NCI-H446 (cell line): ENCODE measurements around the gene ARID1B.
"Not testable (repeated sequence)": the region's sequence is repeated elsewhere in the genome, so short reads cannot be mapped to it uniquely, and the experiment has no call there.

Experiments
- DNase-seq, 2 experiments: peaks; one replicate each; lab custom pipeline; 2025; lab: John Stamatoyannopoulos, UW

ARID1B gene

DNA sequence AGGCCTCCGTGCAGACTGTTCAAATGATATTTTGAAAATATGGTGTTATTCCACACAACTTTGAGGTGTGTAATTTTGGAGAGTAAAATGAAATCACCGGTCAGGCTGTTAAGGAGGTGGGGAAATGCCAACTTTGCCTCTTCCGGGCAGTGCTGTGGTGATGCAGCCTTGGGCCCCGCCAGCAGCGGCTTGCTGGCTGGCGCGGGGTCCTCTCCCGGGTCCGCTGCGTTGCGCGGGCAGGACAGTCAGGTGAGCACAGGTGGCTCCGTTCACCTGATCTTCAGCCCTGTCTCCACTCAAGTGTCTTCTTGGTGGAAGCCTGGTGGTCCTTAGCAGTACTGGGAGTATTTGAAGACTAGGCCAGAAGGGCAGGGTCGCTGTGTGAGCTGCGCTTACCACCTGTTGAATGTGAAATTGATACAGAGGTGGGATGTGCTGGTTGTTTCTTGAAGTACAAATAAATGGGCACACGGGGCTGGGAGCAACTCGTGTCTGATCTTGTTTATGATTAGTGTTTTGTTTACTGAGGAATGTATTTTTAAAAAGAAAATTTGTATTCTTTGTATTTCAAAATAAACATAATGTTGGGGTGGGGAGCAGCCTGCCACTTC lies 184.2 kb downstream of the ARID1B start:
- DNase-seq = no peak

DNA sequence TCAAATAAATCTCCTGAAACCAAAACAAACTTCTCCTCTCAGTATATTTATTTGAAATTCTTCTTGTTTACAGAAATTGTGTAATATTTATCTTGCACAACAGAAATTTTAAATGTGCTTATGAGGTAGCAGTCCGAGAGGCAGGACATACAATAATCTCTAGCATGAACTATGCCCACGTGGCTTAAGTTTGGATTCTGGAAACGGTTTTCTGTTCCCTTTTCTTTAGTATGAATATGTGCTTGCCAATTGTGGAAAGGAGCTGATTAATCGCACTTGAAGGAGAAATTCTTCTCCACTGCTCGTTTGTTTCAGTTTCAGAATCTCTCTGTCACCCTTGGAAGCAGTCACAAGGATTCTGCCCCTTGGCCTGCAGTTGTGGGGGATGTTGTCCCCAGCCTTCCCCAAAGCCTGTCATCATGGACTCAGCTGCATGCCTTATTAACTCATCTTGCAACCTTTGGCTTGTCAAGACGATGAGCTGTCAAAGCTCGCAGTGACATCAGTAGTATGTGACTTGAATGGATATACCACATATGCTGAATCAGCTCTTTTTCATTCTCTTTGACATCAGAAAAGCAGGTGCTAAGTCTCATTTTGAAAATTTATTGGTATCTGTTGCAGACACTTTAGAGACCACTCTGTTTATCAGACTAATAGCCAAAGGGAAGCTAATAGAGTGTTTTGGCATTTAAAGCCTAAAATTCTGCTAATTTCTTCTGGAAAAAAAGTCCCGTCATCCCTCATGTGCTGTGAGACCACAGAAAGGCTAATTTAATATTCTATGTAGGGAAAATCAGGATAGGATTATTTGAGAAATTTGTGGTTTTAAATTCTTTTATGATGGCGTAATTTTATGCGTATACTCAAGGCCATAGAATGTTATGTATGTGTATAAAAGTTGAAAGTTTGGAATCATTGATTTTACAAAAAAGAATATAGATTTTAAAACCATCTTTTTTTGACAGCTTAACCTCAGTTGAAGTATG lies 186.8 kb downstream of the ARID1B start:
- no peak for DNase-seq

DNA sequence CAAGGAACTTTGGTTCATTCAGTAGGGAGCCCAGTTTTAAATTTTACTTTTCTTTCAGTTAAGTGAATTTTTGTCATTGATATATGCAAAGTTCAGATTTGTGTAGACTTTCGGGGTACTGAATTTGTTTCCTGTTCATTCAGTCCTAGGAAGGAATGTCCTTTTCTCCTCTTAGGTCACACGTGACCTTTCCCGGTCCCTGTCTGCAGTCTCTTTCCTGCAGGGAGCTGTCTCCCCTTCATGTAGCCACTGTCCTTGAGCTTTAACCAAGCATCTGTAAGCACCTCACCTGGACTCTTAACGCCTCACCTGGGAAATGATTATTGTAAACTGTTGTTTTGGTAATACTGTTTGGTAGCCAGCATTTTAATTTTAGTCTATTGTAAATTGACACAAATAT lies 190.7 kb downstream of the ARID1B start:
- DNase-seq = no peak

DNA sequence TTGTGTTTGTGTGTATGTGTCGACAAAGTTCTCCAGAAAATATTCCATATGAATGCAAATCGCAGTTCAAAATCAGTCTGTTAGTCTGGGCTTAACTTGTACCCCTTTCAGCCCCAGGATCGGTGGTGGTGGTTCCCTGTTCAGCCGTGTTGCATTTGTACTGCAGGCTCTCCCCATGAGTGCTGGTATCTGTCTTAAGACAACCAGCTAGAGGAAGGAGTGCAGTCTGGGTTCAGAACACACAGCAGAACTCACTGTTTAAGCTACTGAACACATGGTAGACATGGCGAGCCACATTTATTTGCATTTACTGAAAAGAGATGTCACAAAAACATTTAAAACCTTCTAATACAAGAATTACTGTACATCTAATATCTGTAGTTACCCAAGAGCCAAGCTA lies 192.1 kb downstream of the ARID1B start:
- DNase-seq = no peak

DNA sequence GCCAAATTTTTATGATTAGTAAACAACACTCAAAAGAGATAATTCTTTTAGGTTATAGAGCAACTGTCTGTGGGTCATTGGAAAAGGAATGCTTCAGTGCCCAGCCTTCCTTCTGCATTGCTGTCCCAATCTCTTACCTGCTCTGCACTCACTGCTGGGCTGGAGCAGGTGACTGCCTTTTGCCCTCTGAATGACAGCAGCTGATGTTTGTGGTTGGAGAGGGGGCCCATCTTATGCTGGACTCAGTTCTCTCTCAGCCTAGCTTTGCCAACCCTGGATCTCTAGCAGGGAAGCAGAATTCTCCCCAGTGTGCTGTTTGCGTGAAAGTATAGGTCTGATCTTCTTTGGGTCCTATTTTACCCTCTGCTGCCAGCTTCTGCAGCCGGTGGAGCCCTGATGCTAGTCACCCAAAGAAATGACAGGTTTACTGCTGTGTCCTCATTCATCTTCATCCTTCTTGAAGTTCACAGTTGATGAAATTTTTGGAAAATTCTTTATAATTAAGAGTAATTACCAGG lies 193.5 kb downstream of the ARID1B start:
- no peak for DNase-seq

DNA sequence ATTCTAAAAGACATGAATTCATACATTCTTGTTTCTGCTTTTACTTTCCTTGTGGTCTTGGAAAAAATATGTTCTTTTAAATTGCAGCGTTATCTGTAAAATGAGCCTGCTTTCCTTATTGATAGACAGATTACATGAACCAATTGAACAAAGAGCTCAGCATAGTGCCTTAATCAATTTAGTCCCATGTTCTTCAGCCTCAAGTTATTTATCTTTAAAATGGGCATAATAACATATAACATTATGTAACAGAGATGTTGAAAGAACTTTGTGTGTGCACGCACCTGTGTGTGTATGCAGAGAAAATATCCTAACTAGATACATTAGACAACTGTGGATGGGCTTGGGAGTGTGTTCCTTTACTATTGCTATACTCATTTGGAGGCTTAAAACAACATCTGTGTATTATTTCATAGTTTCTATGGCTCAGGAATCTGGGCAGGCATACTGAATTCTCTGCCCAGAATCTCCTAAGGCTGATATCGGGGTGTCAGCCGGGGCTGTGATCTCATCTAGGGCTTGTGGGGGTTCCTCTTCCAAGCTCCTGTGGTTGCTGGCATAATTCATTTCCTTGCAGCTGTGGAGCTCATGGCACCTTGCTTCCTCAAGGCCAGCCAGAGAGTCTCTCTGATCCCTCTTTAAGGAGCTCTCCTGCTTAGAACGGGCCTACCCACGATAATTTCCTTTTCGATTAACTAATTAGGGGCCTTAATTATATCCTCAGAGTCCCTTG lies 194.1 kb downstream of the ARID1B start:
- no peak for DNase-seq

DNA sequence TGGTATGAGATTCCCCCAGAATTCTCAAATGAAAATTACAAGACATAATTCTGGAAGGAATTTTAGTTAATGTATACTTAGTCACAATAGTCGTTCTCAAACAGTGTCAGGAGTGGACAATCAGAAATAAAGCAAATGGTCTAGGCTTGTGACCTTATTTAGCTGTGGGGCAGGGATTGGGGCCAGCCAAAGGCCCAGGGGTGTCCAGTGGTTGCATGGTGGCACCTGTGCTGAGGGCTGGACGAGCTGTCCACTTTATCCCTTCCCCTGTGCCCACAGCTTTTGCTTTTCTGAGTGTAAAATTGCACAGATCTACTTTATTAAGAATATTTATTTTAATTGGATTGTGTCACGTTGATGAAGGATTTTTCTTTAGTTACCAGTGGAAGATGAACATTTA lies 195.0 kb downstream of the ARID1B start:
- no peak for DNase-seq

DNA sequence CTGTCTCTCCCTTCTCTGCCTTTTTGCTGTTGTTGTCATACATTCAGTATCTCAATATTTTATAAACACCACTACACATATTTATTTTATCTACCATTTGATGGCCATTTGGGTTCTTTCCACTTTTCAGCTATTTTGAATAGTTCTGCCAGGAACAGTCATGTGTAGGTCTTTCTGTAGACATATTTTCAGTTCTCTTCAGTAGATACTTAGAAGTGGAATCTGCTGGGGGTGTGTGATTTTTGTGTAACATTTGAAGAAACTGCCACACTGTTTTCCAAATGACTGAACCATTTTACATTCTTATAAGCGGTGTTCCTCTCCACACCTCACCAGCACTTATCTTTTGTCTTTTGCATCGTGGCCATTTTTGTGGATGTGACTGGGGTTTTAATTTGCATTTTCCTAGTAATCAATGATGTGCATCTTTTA lies 197.7 kb downstream of the ARID1B start:
- no peak for DNase-seq

DNA sequence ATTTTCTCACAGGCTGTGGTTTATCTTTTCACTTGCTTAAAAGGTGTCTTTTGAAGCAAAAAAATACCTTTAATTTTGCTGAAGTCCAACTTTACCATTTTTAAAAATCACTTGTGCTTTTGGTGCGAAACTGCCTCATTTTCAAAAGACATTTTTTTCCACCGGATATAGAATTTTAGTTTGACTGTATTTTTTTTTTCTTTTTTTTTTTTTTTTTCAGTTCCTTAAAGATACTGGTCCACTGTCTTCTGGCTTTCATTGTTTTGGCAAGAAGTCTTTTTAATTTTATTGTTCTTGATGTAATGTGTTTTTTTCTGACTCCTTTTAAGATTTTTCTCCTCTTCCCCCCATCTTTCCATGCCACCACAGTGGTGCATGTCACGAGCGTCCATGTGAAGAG lies 198.2 kb downstream of the ARID1B start:
- DNase-seq = no peak

DNA sequence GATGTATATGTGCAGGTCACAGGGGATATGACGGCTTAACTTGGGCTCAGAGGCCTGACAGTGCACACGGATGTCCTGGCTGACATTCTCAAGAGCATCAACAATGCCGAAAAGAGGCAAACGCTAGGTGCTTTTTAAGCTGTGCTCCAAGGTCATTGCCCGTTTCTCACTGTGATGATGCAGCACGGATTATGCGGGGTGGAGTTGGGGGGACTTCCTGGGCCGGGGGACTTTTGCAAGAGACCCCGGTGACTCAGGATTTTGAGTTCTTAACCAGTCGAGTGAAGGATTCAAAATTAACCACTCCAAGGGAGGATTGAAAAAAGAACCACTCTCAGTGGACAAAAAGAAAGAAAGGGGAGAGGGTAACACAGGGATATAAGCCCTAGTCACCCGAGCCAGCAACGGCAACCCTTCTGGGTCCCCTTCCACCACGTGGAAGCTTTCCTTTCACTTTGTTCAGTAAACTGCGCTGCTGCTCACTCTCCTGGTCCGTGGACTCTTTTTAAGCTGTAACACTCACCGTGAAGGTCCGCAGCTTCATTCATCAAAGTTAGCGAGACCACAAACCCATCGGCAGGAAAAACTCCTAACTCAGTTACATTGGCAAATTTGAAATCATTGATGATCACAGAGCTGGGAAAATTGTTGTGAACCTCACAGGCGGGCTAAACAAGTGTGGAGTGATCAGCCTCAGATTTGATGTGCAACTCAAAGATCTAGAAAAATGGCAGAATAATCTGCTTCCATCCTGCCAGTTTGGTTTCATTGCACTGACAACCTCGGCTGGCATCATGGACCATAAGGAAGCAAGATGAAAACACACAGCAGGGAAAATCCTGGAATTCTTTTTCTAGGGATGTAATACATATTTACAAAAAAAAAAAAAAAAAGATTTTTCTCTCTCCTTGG lies 199.3 kb downstream of the ARID1B start:
- DNase-seq = no peak

DNA sequence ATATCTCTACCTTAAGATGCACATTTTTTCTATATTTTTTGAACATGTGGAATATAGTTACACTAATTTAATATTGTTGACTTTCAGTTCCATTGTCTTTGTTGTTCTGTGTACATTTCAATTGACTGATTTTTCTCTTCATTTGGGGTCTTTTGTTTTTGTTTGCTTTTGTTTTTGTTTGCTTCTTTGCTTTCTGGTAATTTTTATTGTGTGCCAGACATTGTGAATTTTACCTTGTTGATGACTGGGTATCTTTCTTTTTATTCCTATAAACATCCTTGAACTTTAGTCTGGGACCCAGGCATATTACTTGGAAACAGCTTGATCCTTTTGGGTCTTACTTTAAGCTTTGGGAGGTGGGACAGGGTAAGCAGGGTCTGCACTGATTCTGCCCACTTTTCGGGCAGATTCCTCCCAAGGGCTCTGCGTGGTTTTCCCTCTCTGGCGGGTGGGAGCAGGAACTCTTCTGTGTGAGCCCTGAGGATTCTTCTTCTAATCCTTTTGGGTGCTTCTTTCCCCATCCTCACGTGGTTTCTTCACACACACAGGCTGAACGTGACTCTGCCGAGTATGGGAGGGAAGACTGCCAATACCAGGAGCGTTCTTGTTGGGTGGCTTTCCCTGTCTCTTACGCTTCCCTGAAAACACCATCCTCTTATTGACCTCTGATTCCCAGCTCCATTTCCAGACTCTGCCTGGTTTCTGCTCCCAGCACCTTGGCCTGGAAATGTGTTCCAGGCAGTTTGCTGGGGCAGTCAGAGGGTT lies 200.5 kb downstream of the ARID1B start:
- peak in 1 of 2 experiments; percentile 6 for DNase-seq

DNA sequence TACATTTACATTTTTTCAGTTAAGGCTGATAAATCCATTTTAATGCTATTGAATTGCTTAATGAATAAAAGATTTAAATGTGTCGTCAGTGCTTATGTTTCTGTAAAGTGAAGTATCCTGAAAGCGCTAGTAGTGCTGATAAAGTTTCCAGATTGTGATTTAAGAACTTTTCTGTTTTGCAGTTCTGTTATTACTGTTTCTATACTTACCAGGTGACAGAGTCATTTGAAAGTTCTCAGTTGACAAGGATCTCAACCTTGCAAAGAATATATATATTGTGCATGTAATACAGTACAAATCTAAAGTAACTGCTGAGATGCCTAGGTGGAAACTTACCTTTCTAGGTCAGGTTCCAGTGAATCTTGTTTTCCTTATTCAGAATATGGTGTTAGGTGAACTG lies 201.8 kb downstream of the ARID1B start:
- DNase-seq = no peak

DNA sequence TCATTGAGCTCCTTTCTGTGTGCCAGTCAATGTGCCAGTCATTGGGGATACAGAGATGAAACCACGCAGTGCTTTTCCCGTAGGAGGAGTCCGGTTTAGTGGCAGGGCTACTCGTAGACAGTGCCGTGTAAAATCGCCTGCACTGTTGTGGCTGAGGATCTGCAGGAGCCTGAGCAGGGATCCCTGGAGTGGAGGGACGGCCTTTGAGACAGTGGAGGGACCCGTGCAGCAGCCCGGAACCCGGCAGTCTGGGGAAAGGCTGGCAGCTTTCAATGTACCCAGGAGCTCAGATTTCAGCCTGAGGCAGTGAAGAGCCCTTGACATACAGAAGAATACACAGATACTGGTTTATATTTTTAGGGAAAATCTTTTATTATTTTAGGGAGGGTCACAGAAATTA lies 203.3 kb downstream of the ARID1B start:
- peak in 1 of 2 experiments; percentile 5 for DNase-seq

DNA sequence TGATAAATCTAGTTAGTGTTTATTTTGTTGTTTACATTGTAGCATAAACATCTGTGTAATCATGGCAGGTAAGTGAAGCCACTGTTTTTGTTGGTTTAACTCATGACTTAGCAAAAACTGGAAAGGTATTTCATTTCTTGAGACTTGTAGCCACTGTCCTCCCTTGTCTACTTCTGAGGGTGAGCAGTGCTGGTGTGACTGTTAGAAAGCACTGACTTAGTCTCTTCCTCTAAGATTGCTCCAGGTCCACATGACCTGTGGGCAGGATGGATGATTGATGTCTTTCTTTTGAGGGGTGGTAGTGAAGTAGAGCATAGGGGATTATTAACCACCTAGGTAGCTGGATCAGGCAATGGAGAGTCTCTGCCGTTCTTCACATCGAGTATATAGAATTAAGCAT lies 203.8 kb downstream of the ARID1B start:
- no peak for DNase-seq

DNA sequence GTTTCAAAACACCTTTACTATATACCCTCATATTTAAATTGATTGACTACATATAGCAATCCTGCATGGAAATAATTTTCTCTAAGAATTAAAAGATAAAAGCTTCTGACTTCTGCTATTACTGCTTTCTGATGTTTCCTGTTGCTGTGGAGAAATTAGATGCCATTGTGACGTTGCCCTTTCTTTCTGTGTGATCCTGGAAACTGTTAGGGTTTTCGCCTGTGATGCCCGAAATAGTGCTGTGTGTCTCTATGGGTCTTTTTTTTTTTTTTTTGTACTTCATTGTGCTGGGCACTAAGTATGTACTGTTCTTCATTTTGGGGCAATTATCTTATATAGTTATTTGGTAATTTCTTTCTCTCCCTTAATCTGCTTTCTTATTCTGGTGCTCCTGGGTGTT lies 205.0 kb downstream of the ARID1B start:
- no peak for DNase-seq

DNA sequence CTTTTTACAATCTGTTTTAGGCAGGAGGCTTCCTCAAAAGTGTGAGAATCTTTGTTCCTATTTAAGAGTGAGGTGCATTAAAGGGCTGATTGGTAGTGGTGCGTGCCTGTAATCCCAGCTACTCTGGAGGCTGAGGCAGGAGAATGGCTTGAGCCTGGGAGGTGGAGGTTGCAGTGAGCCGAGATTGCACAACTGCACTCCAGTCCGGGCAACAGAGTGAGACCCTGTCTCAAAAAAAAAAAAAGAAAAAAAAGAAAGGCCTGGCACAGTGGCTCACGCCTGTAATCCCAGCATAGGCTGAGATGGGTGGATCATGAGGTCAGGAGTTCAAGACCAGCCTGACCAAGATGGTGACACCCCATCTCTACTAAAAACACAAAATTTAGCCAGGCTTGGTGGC lies 205.7 kb downstream of the ARID1B start:
- DNase-seq = not testable (repeated sequence)

DNA sequence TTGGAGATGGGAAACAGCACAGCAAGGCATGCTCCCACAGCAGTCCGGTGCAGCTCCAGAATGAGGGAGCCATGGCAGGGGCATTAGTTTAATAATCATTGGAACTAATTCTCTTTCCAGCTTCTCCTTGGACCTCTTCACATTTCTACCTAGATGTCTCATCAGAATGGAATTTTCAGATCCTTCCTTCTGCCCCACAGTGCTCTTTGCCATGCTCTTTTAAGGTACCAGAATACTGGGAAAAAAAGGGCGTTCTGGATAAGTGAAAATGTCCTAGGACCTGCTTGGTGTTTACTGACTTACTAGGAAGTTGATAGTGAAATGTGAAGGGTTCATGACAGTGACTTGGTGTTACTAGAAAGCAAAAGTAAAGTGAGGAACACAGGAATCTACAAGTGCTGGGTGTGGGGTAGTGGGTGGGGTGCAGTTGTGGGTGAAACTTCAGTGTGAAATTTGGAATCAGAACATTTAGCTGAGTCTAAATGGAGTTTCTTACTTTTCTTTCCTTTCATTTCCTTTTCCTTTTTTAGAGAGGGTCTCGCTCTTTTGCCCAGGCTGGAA lies 207.1 kb downstream of the ARID1B start:
- DNase-seq = no peak

DNA sequence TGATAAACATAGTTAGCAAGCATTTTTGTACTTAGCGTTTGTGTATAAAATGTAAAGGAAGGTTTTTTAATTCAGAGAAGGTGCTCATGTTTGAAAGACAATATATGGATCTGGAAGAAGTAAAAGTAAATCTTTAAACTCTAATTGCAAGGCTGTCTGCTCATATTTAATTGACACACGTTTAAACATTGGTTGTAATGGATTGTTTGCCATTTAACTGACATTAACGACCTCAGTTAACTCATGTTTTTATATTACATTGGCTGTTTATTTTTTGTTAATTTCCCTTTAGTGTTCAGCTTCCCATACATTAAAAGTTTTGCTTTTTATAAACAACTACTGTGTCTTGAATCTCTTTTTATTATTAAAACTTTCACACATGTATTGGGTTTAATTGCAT lies 208.1 kb downstream of the ARID1B start:
- DNase-seq = no peak

DNA sequence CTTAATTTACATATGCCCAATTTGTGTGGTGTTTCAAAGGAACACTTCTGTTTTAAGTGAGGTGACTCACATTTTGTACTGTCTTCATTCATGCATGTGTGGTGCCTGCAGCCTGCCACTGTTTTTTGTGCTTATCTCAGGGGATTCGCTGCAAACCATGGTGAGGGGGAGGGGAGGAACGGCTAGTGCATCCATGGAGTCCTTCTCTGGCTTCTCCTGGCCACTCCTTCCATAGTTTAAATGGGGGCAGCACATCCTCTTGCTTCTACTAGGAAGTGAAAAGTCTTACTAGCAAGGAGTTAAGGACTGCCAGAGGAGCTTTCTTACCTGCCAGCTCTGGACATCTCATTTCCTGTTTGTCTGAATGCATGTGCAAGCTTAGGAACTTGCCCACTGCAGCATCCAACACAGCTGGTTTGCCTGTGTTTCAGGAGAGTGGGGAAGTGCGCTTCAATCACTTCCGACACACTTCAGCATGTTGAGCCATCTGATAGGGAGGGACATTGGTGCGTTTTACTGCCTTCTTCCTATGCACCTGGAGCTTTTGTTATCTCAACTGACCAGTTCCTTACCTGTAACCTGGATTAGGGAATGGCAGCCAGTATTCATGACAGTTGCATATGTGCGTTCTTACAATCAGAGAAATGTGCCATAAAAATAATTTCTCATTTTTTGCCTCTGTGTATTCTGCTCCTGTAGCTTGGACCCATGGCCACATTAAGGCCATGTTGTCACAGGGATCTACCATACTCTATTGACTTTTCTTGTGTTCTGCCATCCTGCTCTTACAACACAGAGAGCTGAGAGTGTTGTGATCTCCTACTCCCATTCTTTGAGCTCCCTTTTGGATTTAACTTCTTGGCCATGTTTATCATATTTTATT lies 211.3 kb downstream of the ARID1B start:
- no peak for DNase-seq
